Eye (tissue), 1 donor: ENCODE measurements around the gene ARL13B.
"Not testable (repeated sequence)": the region's sequence is repeated elsewhere in the genome, so short reads cannot be mapped to it uniquely, and the experiment has no call there.

Source experiments
- DNase-seq: peaks from one replicate; pipeline ENCODE4 v3.0.0-alpha.2; 2015

ARL13B gene

GRCh38 chr3:94064243-94064860, 84.4 kb downstream of the ARL13B start:
- DNase-seq: no peak

GRCh38 chr3:94065122-94065521, 85.2 kb downstream of the ARL13B start:
- no peak for DNase-seq

GRCh38 chr3:94065819-94066480, 86.0 kb downstream of the ARL13B start:
- DNase-seq: peak; percentile 38

- no peak for DNase-seq
Observed at GRCh38 chr3:94066506-94067500, 86.8 kb downstream of the ARL13B start.

- peak; percentile 37 for DNase-seq
Observed at GRCh38 chr3:94069194-94069813, 89.3 kb downstream of the ARL13B start.

GRCh38 chr3:94070341-94070911, 90.5 kb downstream of the ARL13B start:
- no peak for DNase-seq

GRCh38 chr3:94071713-94072284, 91.8 kb downstream of the ARL13B start:
- no peak for DNase-seq

GRCh38 chr3:94076055-94076454, 96.1 kb downstream of the ARL13B start:
- no peak for DNase-seq

- DNase-seq: not testable (repeated sequence)
Observed at GRCh38 chr3:94080552-94080951, 100.6 kb downstream of the ARL13B start.

GRCh38 chr3:94081884-94082283, 101.9 kb downstream of the ARL13B start:
- no peak for DNase-seq

- peak; percentile 51 for DNase-seq
Observed at GRCh38 chr3:94082391-94082937, 102.5 kb downstream of the ARL13B start.

- no peak for DNase-seq
Observed at GRCh38 chr3:94083261-94083660, 103.3 kb downstream of the ARL13B start.

GRCh38 chr3:94089126-94089525, 109.2 kb downstream of the ARL13B start:
- no peak for DNase-seq

- no peak for DNase-seq
Observed at GRCh38 chr3:94092086-94092485, 112.1 kb downstream of the ARL13B start.

GRCh38 chr3:94093151-94093550, 113.2 kb downstream of the ARL13B start:
- DNase-seq: no peak

GRCh38 chr3:94095111-94095510, 115.2 kb downstream of the ARL13B start:
- no peak for DNase-seq

- DNase-seq: no peak
Observed at GRCh38 chr3:94098452-94098851, 118.5 kb downstream of the ARL13B start.

GRCh38 chr3:94099311-94099710, 119.4 kb downstream of the ARL13B start:
- no peak for DNase-seq

GRCh38 chr3:94101860-94102259, 121.9 kb downstream of the ARL13B start:
- no peak for DNase-seq
